Stimulated activated CD4-positive, alpha-beta T cell treated with anti-CD3 and anti-CD28 coated beads, TNF-alpha, amount 100 ng/mL, for 48 hours (primary cell): ENCODE data around the gene CCNY.
"Not testable (repeated sequence)": the region's sequence is repeated elsewhere in the genome, so short reads cannot be mapped to it uniquely, and the experiment has no call there.

ENCODE experiments used
- DNase-seq, 3 donors: peaks; one replicate each; pipeline ENCODE4 v3.0.0-alpha.2; 2020; ENCODE audit warnings: low read depth in 3 of 3

The CCNY gene

GRCh38 chr10:35517431-35518181, 181.3 kb downstream of the CCNY start:
- no peak for DNase-seq

DNA sequence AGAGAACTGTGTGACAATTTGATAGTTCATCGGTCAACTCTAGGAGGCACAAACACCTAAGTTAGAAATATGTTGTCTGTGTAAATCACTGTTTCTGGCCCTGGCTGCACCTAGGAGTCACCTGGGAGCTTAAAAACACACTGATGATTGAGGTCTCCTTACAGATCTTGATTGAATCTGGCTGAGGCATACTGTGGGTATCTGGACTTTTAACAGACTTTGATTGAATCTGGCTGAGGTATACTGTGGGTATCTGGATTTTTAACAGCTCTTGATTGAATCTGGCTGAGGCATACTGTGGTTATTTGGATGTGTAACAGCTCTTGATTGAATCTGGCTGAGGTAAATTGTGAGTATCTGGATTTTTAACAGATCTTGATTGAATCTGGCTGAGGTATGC, 181.9 kb downstream of the CCNY start:
- DNase-seq: not testable (repeated sequence)

DNA sequence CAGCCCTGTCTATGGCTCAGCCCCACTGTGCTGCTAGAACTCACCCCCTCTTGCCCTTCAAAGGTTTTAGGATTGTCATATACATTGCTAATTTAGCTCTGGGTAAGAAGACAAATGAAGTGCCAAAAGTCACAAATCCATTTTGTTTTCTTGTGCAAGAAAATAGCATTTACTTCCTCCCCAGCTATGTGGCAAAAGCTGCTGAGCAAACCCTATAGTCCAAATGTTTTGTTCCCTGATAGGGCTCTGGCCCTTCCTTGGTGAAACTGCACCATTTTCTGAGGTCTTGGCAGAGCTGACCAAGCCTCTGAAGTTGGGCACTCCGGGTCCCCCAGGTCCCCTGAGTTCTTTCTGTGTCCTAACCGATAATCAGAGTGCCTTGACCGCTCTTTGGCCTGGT, 184.7 kb downstream of the CCNY start:
- DNase-seq: no peak

DNA sequence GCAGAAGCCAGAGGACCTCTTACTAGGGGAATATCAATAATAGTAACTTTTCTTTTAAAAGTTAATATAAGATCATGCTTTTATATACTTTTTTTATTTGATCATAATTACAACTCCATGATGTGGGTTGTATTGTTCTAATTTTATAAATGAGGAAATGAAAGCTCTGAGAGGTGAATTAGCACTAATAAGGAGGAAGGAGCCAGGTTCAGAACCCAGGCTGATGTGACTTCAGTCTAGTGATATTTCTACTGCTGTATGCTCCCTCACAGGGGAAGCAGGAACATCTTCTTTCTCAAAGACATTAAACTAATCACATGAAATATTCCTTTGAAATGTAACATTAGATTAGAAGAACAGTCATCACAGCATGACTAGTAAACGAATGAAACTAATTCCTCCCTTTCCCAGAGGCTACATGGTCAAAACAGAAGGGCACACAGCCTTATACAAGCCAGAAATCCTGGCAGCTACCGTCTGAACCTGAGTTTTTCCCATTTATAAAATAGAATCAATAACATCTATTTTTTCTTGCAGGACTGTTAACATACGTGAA, 187.4 kb downstream of the CCNY start:
- no peak for DNase-seq

- no peak for DNase-seq
Observed at GRCh38 chr10:35526746-35527145, 190.4 kb downstream of the CCNY start.

- DNase-seq: no peak
Observed at GRCh38 chr10:35532141-35532540, 195.8 kb downstream of the CCNY start.

DNA sequence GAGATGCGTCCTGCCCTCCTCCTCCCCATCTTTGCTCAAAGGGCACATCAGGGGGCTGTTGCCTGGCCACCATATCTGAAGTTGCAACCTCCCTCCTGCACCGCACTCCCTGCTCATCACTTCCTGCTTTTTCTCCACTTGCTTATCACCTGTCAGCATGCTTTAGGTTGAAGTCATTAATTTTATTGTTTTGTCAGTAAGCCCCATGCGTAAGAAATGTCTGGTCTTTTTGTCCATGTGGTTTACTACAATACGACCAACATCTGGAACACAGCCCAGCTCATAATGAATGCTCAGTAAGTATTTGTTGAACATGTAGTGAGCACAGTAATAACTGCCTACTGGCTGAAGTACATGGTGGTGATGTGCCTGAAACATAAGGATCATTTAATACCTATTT, 197.3 kb downstream of the CCNY start:
- DNase-seq: no peak

- DNase-seq: no peak
Observed at GRCh38 chr10:35535136-35535535, 198.8 kb downstream of the CCNY start.

GRCh38 chr10:35536789-35537188, 200.5 kb downstream of the CCNY start:
- no peak for DNase-seq

DNA sequence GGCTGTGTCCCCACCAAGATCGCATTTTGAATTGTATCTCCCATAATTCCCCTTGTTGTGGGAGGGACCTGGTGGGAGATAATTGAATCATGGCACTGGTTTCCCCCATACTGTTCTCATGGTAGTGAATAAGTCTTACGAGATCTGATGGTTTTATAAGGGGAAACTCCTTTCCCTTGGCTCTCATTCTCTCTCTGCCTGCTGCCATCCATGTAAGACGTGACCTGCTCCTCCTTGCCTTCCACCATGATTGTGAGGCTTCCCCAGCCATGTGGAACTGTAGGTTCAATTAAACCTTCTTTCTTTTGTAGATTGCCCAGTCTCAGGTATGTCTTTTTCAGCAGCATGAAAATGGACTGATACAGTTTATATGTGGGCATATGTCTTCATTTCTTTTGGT, 201.6 kb downstream of the CCNY start:
- DNase-seq: not testable (repeated sequence)

- DNase-seq: no peak
Observed at GRCh38 chr10:35540296-35541164, 204.2 kb downstream of the CCNY start.

- no peak for DNase-seq
Observed at GRCh38 chr10:35541720-35542119, 205.4 kb downstream of the CCNY start.

- no peak for DNase-seq
Observed at GRCh38 chr10:35542303-35542702, 206.0 kb downstream of the CCNY start.

DNA sequence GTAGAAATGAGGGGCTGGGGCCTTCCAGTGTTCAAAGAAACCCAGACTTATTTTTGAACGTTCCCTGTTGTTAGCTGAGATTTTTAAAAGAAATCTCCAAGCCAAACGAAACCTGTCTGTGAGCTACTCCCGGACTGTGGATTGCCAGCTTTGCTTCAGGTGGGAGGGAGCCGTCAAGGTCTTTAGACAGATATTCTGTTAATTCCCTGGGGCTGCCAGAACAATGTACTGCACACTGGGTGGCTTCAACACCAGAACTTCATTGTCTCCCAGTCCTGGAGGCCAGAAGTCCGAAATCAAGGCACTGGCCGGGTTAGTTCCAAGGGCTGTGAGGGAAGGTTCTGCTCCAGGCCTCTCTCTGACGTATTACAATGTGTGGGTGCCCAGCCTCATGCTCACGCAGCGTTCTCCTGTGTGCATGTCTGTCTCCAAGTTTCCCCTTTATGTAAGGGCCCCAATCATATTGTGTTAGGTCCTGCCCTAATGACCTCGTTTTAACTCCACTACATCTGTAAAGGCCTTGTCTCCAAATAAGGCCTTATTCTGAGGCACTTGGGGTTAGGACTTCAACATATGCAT, 208.9 kb downstream of the CCNY start:
- DNase-seq: no peak

GRCh38 chr10:35545878-35546590, 209.7 kb downstream of the CCNY start:
- no peak for DNase-seq

GRCh38 chr10:35546824-35547225, 210.5 kb downstream of the CCNY start:
- no peak for DNase-seq

- no peak for DNase-seq
Observed at GRCh38 chr10:35552650-35553342, 216.5 kb downstream of the CCNY start.

GRCh38 chr10:35554036-35554435, 217.7 kb downstream of the CCNY start:
- DNase-seq: no peak

DNA sequence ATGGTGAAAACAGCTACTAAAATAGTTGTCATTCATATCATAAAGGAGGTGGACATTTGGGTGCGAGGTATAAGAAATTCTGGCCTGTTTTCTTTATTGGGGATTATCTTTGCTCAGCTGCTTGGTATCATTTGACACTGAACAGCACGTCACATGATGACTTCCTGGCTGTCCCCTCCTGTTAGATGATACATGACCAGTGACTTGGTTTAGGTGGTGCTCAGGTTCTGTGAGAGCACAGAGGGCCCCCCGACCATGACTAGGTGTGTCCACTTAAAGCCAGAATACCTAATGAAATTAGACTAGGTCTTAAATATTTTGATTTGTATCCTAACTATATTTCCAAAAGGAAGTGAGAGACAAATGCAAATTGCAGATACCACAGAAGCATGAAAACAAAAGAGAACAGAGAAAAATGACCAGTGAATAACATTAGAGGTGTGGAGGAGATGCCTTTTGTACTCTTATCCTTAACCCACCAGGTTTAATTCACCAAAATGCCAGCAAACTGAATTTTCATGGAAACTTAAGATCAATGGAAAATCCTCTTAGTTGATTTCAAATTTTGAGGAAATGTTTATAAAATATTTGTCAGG, 218.2 kb downstream of the CCNY start:
- DNase-seq: no peak
